Rectal smooth muscle tissue (tissue), 1 donor: Measurements from ENCODE around the gene VPS11.
"Not testable (repeated sequence)": the region's sequence is repeated elsewhere in the genome, so short reads cannot be mapped to it uniquely, and the experiment has no call there.

Source experiments
- H3K27ac ChIP-seq: one replicate; pipeline ENCODE4 v1.7.0; 2013; ENCODE audit warnings: low read depth, low read length, inconsistent platforms
- H3K27me3 ChIP-seq: one replicate; pipeline ENCODE4 v1.7.0; 2013; ENCODE audit warnings: low read length; ENCODE audit not compliant: control insufficient read depth, insufficient read depth
- H3K36me3 ChIP-seq: one replicate; pipeline ENCODE4 v1.7.0; 2013; ENCODE audit warnings: low read length; ENCODE audit not compliant: control insufficient read depth, insufficient read depth
- H3K4me1 ChIP-seq: one replicate; pipeline ENCODE4 v1.7.0; 2013; ENCODE audit warnings: low read length; ENCODE audit not compliant: control insufficient read depth, insufficient read depth
- H3K4me3 ChIP-seq: one replicate; pipeline ENCODE4 v1.7.0; 2013; ENCODE audit warnings: low read length
- H3K9ac ChIP-seq: one replicate; pipeline ENCODE4 v1.7.0; 2013; ENCODE audit warnings: low read length

VPS11 gene

DNA sequence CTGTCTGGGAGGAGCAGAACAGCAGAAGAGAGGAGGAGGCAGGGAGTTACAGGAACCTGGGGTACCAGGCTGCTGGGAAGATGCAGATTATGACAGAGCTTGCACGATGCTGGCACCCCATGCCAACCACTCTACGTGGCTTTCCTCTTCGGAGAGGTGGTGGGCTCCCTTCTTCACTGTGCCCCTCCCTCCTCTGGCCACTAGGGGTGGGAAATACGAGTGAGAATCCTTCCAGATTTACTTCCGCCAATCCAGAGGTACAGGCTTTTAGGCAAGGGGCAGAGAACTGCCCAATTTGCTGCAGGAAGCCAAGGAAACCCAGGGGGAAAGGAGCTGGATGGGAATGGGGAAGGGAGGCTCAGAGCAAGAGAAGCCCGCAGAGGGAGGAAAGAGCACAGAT is 22.9 kb upstream of the VPS11 start:
- no peak overlapping the region for H3K27ac ChIP-seq
- peaks cover 27% of the 10 kb centered on the region for H3K36me3 ChIP-seq
- H3K9ac ChIP-seq: no peak overlapping the region
- H3K27me3 ChIP-seq: no peaks in the 10 kb centered on the region
- H3K4me3 ChIP-seq: no peak overlapping the region
- no peaks in the 10 kb centered on the region for H3K4me1 ChIP-seq

DNA sequence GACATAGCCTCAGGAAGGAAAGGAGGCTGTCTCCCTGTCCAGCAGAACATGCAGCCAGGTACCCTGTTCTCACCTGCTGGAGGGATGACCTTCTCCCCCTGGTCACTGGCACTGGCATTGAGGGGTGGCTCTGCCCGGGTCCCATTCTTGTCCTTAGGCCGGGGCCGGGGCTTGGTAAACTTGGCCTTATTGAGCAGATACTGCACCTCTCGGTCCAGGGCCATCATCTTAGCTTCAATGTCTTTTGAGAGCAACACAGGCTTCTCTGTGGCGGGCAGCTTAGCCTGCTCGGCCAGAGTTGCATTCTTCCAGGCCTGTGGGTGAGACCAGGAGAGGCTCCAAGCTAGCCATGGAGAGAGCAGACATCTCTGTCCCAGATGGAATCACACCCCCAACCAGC is 21.1 kb upstream of the VPS11 start:
- Histone ChIP-seq H3K9ac (no peak overlapping the region), H3K27ac (no peak overlapping the region), H3K4me1 (no peaks in the 10 kb centered on the region), H3K27me3 (no peaks in the 10 kb centered on the region), H3K4me3 (no peak overlapping the region), H3K36me3 (peaks cover 36% of the 10 kb centered on the region)

DNA sequence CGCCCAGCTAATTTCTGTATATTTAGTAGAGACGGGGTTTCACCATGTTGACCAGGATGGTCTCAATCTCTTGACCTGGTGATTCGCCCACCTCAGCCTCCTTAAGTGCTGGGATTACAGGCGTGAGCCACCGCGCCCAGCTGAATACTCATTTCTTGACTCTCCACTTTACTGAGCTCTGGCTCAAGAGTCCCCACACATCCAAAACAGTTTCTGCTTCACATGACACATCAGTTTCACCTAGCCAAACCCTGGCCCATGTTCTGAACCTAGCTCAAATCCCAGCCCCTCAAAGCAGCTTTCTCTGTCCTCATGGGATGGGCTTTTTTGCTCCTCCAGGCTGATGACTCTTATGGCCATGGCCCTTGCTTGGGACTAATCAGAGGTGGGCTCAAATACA is 20.4 kb upstream of the VPS11 start:
- H3K27me3 ChIP-seq: no peaks in the 10 kb centered on the region
- no peaks in the 10 kb centered on the region for H3K4me1 ChIP-seq
- no peak overlapping the region for H3K9ac ChIP-seq
- H3K36me3 ChIP-seq: peaks cover 43% of the 10 kb centered on the region
- H3K27ac ChIP-seq: no peak overlapping the region
- no peak overlapping the region for H3K4me3 ChIP-seq

DNA sequence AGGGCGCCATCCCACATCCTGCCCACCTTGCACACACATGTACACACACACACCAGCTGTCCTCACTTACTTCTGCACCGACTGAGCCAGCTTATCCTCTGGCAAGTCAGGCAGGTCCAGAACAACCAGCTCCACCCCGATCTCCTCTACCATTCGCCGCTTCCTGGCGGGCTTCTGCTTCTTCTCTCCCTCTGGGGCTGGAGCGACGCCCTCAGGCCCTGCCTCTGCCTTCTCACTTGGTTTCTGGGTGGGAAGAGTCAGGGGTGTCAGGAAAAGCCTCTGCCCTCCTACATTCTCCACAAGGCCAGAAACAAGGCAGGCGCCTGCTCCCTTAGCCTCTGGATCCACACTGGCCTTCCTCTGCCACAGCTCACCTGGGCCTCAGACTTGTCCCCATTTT is 19.0 kb upstream of the VPS11 start:
- H3K4me3 ChIP-seq: no peak overlapping the region
- no peaks in the 10 kb centered on the region for H3K27me3 ChIP-seq
- peaks cover 54% of the 10 kb centered on the region for H3K36me3 ChIP-seq
- H3K4me1 ChIP-seq: no peaks in the 10 kb centered on the region
- H3K9ac ChIP-seq: no peak overlapping the region
- H3K27ac ChIP-seq: no peak overlapping the region

DNA sequence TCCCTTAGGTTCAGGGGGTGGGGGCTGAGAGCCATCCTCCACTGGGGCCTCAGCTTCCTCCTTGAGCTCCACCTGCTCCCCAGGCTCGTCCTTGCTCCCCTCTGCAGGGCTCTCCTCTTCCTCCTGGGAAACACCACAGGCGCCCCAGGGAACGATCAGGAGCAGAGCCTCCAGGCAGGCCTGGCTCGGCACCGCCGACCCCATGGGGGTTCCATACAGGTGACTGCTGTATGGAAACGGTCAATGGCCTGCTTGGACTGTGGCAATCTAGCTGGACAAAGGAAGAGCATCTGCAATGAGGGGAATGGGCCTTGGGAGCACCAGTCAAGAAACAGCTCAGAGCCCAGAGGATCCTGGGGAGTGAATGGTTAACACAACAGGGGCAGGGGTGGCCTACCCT is 18.5 kb upstream of the VPS11 start:
- no peak overlapping the region for H3K27ac ChIP-seq
- no peak overlapping the region for H3K9ac ChIP-seq
- no peaks in the 10 kb centered on the region for H3K27me3 ChIP-seq
- no peak overlapping the region for H3K4me3 ChIP-seq
- no peaks in the 10 kb centered on the region for H3K4me1 ChIP-seq
- H3K36me3 ChIP-seq: peaks cover 58% of the 10 kb centered on the region

DNA sequence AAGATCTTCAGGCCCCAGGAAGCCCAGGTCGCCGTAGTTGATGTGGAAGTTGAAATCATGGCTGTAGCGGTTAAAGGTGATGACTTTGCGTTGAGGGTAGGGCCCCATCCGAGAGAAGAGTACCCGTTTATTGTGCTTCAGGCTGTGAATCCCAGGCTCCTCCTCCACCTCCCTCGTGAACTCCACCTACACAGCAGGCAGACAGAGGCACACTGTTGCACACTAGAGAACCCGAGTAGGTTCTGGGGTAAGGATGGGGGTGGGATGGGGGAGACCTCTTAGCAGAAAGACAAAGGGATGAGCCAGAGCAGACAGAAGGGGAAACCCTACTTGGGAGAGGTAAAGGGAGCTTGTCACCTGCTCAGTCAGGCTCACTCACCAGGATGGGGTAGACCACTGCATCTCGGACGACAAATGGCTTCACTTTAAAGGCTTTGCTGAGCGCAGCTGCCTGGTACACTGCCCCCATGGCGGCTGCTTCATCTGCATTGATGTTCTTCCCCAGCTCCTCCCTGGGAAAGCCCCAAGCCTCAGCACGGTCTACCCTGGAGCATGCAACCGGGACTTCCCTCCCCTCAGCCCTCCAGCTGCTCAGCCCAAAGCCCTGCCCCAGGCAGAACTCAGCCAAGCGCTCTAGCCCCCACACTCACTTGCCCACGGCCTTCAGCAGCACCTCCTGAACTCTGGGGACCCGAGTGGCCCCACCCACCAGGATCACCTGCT is 16.0 kb upstream of the VPS11 start:
- H3K27ac ChIP-seq: no peak overlapping the region
- H3K36me3 ChIP-seq: peaks cover 66% of the 10 kb centered on the region

DNA sequence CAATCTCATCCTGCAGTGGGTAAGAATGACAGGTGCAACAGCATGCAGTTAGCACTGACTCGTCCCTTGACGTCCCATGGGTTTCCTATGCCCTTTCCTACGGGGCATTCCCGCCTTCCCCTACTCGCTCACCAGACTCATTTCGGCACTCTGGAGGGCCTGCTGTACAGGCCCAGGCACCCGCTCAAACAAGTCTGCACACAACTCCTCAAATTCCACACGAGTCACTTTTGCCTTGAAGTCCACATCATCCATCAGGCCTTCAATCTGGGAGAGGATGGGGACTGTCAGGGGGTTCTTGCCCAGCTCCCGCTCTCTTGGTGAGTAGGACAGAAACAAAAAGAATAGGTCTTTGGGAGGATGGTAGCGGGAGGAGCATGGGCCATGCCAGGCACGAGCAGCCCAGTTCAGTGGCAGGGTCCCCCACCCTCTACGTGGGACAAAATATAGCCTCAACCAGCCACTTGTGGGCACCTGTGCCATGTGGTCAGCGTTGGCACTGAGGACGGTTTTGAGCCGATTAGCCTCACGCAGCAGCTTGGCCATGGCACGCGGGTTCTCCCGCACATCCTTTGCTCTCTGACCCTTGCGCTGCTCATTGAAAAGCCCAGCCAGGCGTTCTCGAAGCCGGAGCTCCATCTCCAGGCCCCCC is 15.3 kb upstream of the VPS11 start:
- peaks cover 64% of the 10 kb centered on the region for H3K36me3 ChIP-seq
- no peaks in the 10 kb centered on the region for H3K27me3 ChIP-seq
- no peak overlapping the region for H3K27ac ChIP-seq
- H3K9ac ChIP-seq: no peak overlapping the region
- peaks cover 7% of the 10 kb centered on the region for H3K4me1 ChIP-seq
- no peak overlapping the region for H3K4me3 ChIP-seq

More for the DNA sequence above, 16.0 kb upstream of the VPS11 start:
- Histone ChIP-seq H3K4me3 (no peak overlapping the region), H3K27me3 (no peaks in the 10 kb centered on the region), H3K4me1 (peaks cover 7% of the 10 kb centered on the region), H3K9ac (no peak overlapping the region)

DNA sequence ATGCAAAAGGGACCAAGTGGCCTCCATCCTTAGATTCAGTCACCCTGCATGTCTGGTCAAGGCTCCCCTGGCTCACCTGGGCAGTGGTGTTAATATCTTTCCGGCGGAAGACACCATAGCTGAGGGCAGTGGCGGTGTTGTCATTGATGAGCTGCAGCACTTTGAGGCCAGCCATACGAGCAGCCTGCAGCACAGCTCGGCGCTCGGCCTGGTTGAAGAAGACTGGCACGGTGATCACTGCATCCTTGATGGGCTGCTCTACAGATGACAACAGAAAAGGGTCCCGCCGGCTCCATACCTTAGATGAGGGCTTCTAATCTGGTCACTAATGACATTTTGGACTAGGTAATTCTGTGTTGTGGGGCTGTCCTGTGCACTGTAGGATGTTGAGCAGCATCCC is 13.2 kb upstream of the VPS11 start:
- Histone ChIP-seq H3K4me1 (peaks cover 7% of the 10 kb centered on the region), H3K27me3 (no peaks in the 10 kb centered on the region), H3K4me3 (no peak overlapping the region), H3K27ac (no peak overlapping the region), H3K9ac (no peak overlapping the region), H3K36me3 (peaks cover 46% of the 10 kb centered on the region)

DNA sequence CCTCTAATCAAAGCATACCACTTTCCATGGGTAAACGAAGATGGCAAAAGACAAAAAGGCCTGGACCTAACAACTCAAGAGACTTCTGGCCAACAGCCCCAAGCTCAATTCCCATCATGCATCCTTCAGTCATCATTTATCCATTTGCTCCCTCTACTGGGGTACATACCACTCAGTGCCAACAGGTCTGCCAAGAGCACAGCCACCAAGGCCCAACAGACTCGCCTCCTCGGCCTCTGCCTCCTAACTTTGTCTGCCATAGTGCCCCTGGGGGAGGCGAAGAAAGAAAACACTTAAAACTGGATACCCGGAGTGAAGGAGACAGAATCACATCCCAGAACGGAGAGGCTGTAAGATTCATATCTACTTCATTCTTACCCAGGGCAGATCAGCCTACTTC is 11.7 kb upstream of the VPS11 start:
- peaks cover 40% of the 10 kb centered on the region for H3K36me3 ChIP-seq
- H3K27ac ChIP-seq: no peak overlapping the region
- H3K4me3 ChIP-seq: peak overlapping the region; percentile 80
- peaks cover 7% of the 10 kb centered on the region for H3K4me1 ChIP-seq
- H3K27me3 ChIP-seq: no peaks in the 10 kb centered on the region
- no peak overlapping the region for H3K9ac ChIP-seq

DNA sequence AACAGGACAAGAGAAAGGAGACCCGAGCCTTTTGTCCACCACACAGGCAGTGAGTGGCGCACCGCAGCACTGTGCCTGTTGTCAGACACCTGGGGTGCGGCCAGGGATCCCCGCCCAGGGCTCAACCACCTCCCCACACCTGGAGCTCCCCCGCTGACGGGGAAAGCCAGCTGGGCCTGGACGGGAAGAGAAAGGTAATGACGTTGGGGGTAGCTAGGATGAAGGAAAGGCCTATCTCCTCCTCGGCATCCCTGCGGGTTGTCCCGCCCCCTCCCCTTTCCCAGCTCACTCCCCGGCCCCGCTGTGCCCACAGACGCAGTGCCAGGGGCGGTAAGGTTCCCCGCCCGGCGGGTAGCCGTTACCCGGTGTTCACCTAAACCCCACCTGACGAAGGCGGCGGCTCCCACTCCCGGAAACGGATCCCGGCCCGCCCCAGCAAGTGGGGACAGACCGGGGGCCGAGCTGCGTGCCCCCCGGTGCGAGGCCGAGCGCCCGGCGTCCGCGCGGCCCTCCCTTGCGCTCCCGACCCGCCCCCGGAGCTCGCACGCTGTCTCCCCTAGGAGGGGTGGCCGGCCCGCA is 11.1 kb upstream of the VPS11 start:
- H3K4me3 ChIP-seq: peak overlapping the region; percentile 80
- H3K4me1 ChIP-seq: peaks cover 7% of the 10 kb centered on the region
- H3K36me3 ChIP-seq: peaks cover 34% of the 10 kb centered on the region
- H3K27ac ChIP-seq: peak overlapping the region; percentile 76
- H3K9ac ChIP-seq: peak overlapping the region; percentile 63
- H3K27me3 ChIP-seq: no peaks in the 10 kb centered on the region

DNA sequence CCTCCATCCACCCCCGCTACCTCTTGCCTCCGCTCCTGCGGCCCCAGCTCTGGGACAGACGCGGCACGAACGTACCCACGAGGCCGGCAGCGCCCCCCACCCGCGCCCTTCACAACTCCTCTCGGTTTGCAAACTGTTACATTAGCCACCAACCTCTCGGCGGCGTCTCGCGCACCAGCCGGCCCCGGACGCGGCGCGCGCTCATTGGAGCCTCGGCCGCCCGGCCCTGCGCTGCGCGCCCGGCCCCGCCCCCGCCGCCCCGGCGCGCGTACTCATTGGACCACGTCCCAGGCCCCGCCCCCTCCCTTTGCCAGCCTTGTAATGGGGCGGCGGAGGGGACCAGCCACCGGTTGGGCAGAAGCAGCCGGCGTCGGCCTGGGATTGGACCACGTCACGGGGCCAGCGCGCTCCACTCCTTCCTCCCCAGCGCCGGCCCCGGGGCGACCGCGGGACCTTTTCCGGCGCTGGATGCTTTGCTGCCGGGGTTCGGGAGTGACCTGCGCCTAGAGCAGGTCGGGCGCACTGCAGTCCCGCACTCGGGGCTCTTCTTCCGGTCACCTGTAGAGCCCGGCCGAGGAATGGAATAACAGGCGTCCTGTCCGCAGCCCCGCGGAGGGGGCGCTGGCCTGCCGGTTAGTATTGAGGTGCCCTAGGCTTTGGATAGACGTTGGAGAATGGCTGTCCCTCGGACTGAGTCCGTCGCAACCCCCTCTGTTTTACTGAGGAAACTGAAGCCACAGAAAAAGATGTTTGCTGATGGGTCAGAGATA is 10.4 kb upstream of the VPS11 start, which contains the start of gene HYOU1:
Gene HYOU1, minus strand, starts transcription at position 206 of the 770 bp plus-strand sequence. CDS start 1,045 bp downstream, outside the sequence.
- Histone ChIP-seq H3K4me3 (peak within 1 kb of the TSS; percentile 85), H3K4me1 (peaks cover 7% of the 10 kb centered on the region), H3K27ac (peak within 1 kb of the TSS; percentile 76)

DNA sequence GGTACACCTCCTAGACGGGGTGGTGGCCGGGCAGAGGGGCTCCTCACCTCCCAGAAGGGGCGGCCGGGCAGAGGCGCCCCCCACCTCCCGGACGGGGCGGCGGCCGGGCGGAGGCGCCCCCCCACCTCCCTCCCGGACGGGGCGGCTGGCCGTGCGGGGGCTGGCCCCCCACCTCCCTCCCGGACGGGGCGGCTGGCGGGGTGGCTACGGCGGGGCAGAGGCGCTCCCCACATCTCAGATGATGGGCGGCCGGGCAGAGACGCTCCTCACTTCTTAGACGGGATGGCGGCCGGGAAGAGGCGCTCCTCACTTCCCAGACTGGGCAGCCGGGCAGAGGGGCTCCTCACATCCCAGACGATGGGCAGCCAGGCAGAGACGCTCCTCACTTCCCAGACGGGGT is 8.5 kb upstream of the VPS11 start:
- H3K4me3 ChIP-seq, H3K9ac ChIP-seq, H3K4me1 ChIP-seq, H3K27ac ChIP-seq, H3K27me3 ChIP-seq: not testable (repeated sequence)
- H3K36me3 ChIP-seq: peaks cover 12% of the 10 kb centered on the region

More for the DNA sequence above, 10.4 kb upstream of the VPS11 start, which contains the start of gene HYOU1:
- H3K36me3 ChIP-seq: peaks cover 28% of the 10 kb centered on the region
- peak within 1 kb of the TSS; percentile 63 for H3K9ac ChIP-seq
- no peaks in the 10 kb centered on the region for H3K27me3 ChIP-seq
